Measurements from ENCODE around the gene SERPINA10. TPM values are rescaled to one million over a fixed set of nuclear protein-coding genes. Genes with fewer than 3 reads are reported as not detected.

SERPINA10 gene
- total and polyA plus RNA-seq, 2 of the 13 experiments (the other 11 are each of a cell fraction or from before 2014, with no cell fraction given) = 20.1 to 20.2 TPM

GRCh38 chr14:94320243-94320642, 27.2 kb upstream of the SERPINA10 start (continued):
- TF ChIP-seq THAP7 (CRISPR knock-in tag; IDR thresholded peaks at IDR 0.05) (no peak), TMF1 (CRISPR knock-in tag; IDR thresholded peaks at IDR 0.05; ENCODE audit: low read depth) (no peak), FUBP1 (CRISPR knock-in tag; IDR thresholded peaks at IDR 0.05; ENCODE audit: borderline replicate concordance) (no peak), KDM3A (CRISPR knock-in tag; IDR thresholded peaks at IDR 0.05; ENCODE audit: low read depth) (no peak), ZNF318 (CRISPR knock-in tag; IDR thresholded peaks at IDR 0.05) (no peak), KDM1A (CRISPR knock-in tag; IDR thresholded peaks at IDR 0.05) (no peak), PRMT3 (CRISPR knock-in tag; IDR thresholded peaks at IDR 0.05; ENCODE audit: borderline replicate concordance, low read depth) (no peak), SIX1 (CRISPR knock-in tag; IDR thresholded peaks at IDR 0.05; ENCODE audit: borderline replicate concordance) (no peak), RBFOX2 (IDR thresholded peaks at IDR 0.05; ENCODE audit: low read depth, low read length) (peak; percentile 41; the same call in 1 of the 2 replicates), TRAFD1 (CRISPR knock-in tag; IDR thresholded peaks at IDR 0.05; ENCODE audit: borderline replicate concordance) (no peak), SOX6 (IDR thresholded peaks at IDR 0.05) (no peak), SOX6 (CRISPR knock-in tag; IDR thresholded peaks at IDR 0.05) (no peak), PBX2 (CRISPR knock-in tag; IDR thresholded peaks at IDR 0.05) (peak; percentile 69), CCAR2 (optimal IDR thresholded peaks at IDR 0.05; ENCODE audit: low read depth, low read length) (no peak)

Measured in HepG2 (cell line).